Muscle layer of duodenum (tissue), 2 donors: ENCODE measurements around the gene LINC01488.

Experiments used
- H3K27ac ChIP-seq: one replicate; pipeline ENCODE4 v1.7.0; 2013; ENCODE audit warnings: mild to moderate bottlenecking, low read length
- H3K27me3 ChIP-seq: one replicate; pipeline ENCODE4 v1.7.0; 2013; ENCODE audit warnings: low read depth, mild to moderate bottlenecking, control low read depth, low read length
- H3K36me3 ChIP-seq, 2 donors: one replicate each; pipeline ENCODE4 v1.7.0; 2013; ENCODE audit warnings: low read length in 2 of 2, control low read depth in 1 of 2, mild to moderate bottlenecking in 1 of 2; ENCODE audit not compliant: insufficient read depth in 2 of 2, control insufficient read depth in 1 of 2
- H3K4me1 ChIP-seq, 2 donors: one replicate each; pipeline ENCODE4 v1.7.0; 2013; ENCODE audit warnings: low read length in 2 of 2, mild to moderate bottlenecking in 2 of 2, control low read depth in 1 of 2, moderate library complexity in 1 of 2; ENCODE audit not compliant: insufficient read depth in 2 of 2, control insufficient read depth in 1 of 2
- H3K4me3 ChIP-seq, 2 donors: one replicate each; pipeline ENCODE4 v1.7.0; 2013; ENCODE audit warnings: low read length in 2 of 2, low read depth in 1 of 2, mild to moderate bottlenecking in 1 of 2
- H3K9me3 ChIP-seq, 2 donors: one replicate each; pipeline ENCODE4 v1.7.0; 2013; ENCODE audit warnings: low read length in 2 of 2, control low read depth in 1 of 2, mild to moderate bottlenecking in 1 of 2; ENCODE audit not compliant: control insufficient read depth in 1 of 2
- donor health status: healthy.

Gene LINC01488

GRCh38 chr11:69459848-69460539, 21.5 kb upstream of the LINC01488 start:
- Histone ChIP-seq H3K27me3 (no peaks in the 10 kb centered on the region), H3K27ac (no peak overlapping the region), H3K4me3 (no peak overlapping the region), H3K4me1 (peaks cover 0 to 22% of the 10 kb centered on the region in 2 donors), H3K9me3 (peaks cover 0 to 18% of the 10 kb centered on the region in 2 donors), H3K36me3 (peaks cover 0 to 5% of the 10 kb centered on the region in 2 donors)

- H3K27me3 ChIP-seq: no peaks in the 10 kb centered on the region
- peaks cover 0 to 18% of the 10 kb centered on the region in 2 donors for H3K9me3 ChIP-seq
- H3K27ac ChIP-seq: no peak overlapping the region
- H3K4me3 ChIP-seq: no peak overlapping the region
- H3K36me3 ChIP-seq: peaks cover 0 to 5% of the 10 kb centered on the region in 2 donors
- peaks cover 0 to 22% of the 10 kb centered on the region in 2 donors for H3K4me1 ChIP-seq
These were observed 20.8 kb upstream of the LINC01488 start for GRCh38 chr11:69460540-69461257.

GRCh38 chr11:69461272-69461962, 20.0 kb upstream of the LINC01488 start:
- Histone ChIP-seq H3K4me3 (no peak overlapping the region), H3K36me3 (peaks cover 0 to 5% of the 10 kb centered on the region in 2 donors), H3K27ac (no peak overlapping the region), H3K9me3 (peaks cover 0 to 18% of the 10 kb centered on the region in 2 donors), H3K4me1 (peaks cover 0 to 22% of the 10 kb centered on the region in 2 donors), H3K27me3 (no peaks in the 10 kb centered on the region)

GRCh38 chr11:69462106-69462951, 19.1 kb upstream of the LINC01488 start:
- Histone ChIP-seq H3K36me3 (peaks cover 0 to 5% of the 10 kb centered on the region in 2 donors), H3K27ac (no peak overlapping the region), H3K4me1 (peaks cover 0 to 22% of the 10 kb centered on the region in 2 donors), H3K27me3 (no peaks in the 10 kb centered on the region), H3K4me3 (no peak overlapping the region), H3K9me3 (peaks cover 0 to 10% of the 10 kb centered on the region in 2 donors)

- Histone ChIP-seq H3K36me3 (peaks cover 0 to 5% of the 10 kb centered on the region in 2 donors), H3K27me3 (no peaks in the 10 kb centered on the region), H3K9me3 (peaks cover 0 to 9% of the 10 kb centered on the region in 2 donors), H3K27ac (no peak overlapping the region), H3K4me1 (peaks cover 0 to 22% of the 10 kb centered on the region in 2 donors), H3K4me3 (no peak overlapping the region)
These were observed 18.1 kb upstream of the LINC01488 start for GRCh38 chr11:69463181-69463994.

- Histone ChIP-seq H3K4me1 (peaks cover 0 to 22% of the 10 kb centered on the region in 2 donors), H3K9me3 (peaks cover 0 to 9% of the 10 kb centered on the region in 2 donors)
These were observed 17.2 kb upstream of the LINC01488 start for GRCh38 chr11:69463995-69464960.

GRCh38 chr11:69465236-69466000, 16.0 kb upstream of the LINC01488 start:
- Histone ChIP-seq H3K27ac (no peak overlapping the region), H3K4me1 (peaks cover 0 to 22% of the 10 kb centered on the region in 2 donors)

More at GRCh38 chr11:69463995-69464960, 17.2 kb upstream of the LINC01488 start:
- Histone ChIP-seq H3K27me3 (no peaks in the 10 kb centered on the region), H3K36me3 (peaks cover 0 to 5% of the 10 kb centered on the region in 2 donors), H3K4me3 (no peak overlapping the region), H3K27ac (no peak overlapping the region)

GRCh38 chr11:69466039-69466438, 15.4 kb upstream of the LINC01488 start:
- H3K27ac ChIP-seq: no peak overlapping the region
- peaks cover 0 to 22% of the 10 kb centered on the region in 2 donors for H3K4me1 ChIP-seq
- H3K36me3 ChIP-seq: no peaks in the 10 kb centered on the region
- no peak overlapping the region for H3K4me3 ChIP-seq
- peaks cover 0 to 3% of the 10 kb centered on the region in 2 donors for H3K9me3 ChIP-seq
- H3K27me3 ChIP-seq: no peaks in the 10 kb centered on the region

More at GRCh38 chr11:69465236-69466000, 16.0 kb upstream of the LINC01488 start:
- no peak overlapping the region for H3K4me3 ChIP-seq
- no peaks in the 10 kb centered on the region for H3K27me3 ChIP-seq
- H3K9me3 ChIP-seq: peaks cover 0 to 9% of the 10 kb centered on the region in 2 donors
- H3K36me3 ChIP-seq: no peaks in the 10 kb centered on the region

GRCh38 chr11:69467196-69467595, 14.3 kb upstream of the LINC01488 start:
- peaks cover 0 to 31% of the 10 kb centered on the region in 2 donors for H3K4me1 ChIP-seq

More at GRCh38 chr11:69467196-69467595, 14.3 kb upstream of the LINC01488 start:
- Histone ChIP-seq H3K36me3 (no peaks in the 10 kb centered on the region), H3K27ac (no peak overlapping the region), H3K9me3 (no peaks in the 10 kb centered on the region), H3K27me3 (no peaks in the 10 kb centered on the region), H3K4me3 (no peak overlapping the region)
